Fibroblast of lung (primary cell): Measurements from ENCODE around the gene TTC32. TPM values are rescaled to one million over a fixed set of nuclear protein-coding genes. Genes with fewer than 3 reads are reported as not detected.

Source experiments
- DNase-seq, 2 donors: peaks; one replicate each; pipeline versions ENCODE4 v3.0.0 to v3.0.0-alpha.2; 2010; ENCODE audit warnings: low read depth in 2 of 2
- H2AFZ ChIP-seq: 2 replicates; pipeline ENCODE4 v1.5.1; 2012; ENCODE audit warnings: low read length, control low read depth, inconsistent platforms
- H3K27ac ChIP-seq: 2 replicates; pipeline ENCODE4 v1.5.1; 2011; ENCODE audit warnings: low read length, control low read depth; ENCODE audit not compliant: insufficient read depth
- H3K27me3 ChIP-seq: 2 replicates; pipeline ENCODE4 v1.5.1; 2011; ENCODE audit warnings: mild to moderate bottlenecking, low read length; ENCODE audit not compliant: control insufficient read depth, insufficient read depth
- H3K36me3 ChIP-seq: 2 replicates; pipeline ENCODE4 v1.5.1; 2011; ENCODE audit warnings: low read length; ENCODE audit not compliant: control insufficient read depth, insufficient read depth
- H3K4me1 ChIP-seq: 2 replicates; pipeline ENCODE4 v1.5.1; 2011; ENCODE audit warnings: low read length; ENCODE audit not compliant: control insufficient read depth, insufficient read depth; ENCODE audit errors: extremely low read depth
- H3K4me2 ChIP-seq: 2 replicates; pipeline ENCODE4 v1.5.1; 2011; ENCODE audit warnings: low read length, control low read depth; ENCODE audit not compliant: insufficient read depth; ENCODE audit errors: extremely low read depth
- H3K4me3 ChIP-seq, 4 experiments: fragments of 200-600 bp in 1 of 4; sonication (generic) in 1 of 4; replicated peaks in 1 of 4; 2 replicates each; pipeline ENCODE4 v1.5.1; 2011 to 2016; ENCODE audit warnings: low read length in 4 of 4, low read depth in 3 of 4, mild to moderate bottlenecking in 3 of 4, control low read depth in 2 of 4, inconsistent platforms in 1 of 4, mixed read lengths in 1 of 4; ENCODE audit not compliant: insufficient read depth in 1 of 4; ENCODE audit errors: control extremely low read depth in 1 of 4
- H3K79me2 ChIP-seq: 2 replicates; pipeline ENCODE4 v1.5.1; 2012; ENCODE audit warnings: mild to moderate bottlenecking, low read length, inconsistent platforms; ENCODE audit not compliant: control insufficient read depth, insufficient read depth
- H3K9ac ChIP-seq: 2 replicates; pipeline ENCODE4 v1.5.1; 2011; ENCODE audit warnings: mild to moderate bottlenecking, low read length, control low read depth; ENCODE audit not compliant: insufficient read depth
- H3K9me3 ChIP-seq: 2 replicates; pipeline ENCODE4 v1.5.1; 2012; ENCODE audit warnings: low read depth, low read length; ENCODE audit not compliant: control insufficient read depth, insufficient read depth
- H4K20me1 ChIP-seq: 2 replicates; pipeline ENCODE4 v1.5.1; 2011; ENCODE audit warnings: low read length; ENCODE audit not compliant: control insufficient read depth, insufficient read depth; ENCODE audit errors: extremely low read depth
- CTCF ChIP-seq, 2 donors: IDR thresholded peaks in 1 of 2; conservative IDR thresholded peaks in 1 of 2; 1 replicate in 1 of 2; 2 replicates in 1 of 2; pipeline ENCODE4 v1.5.1; 2011 to 2012; ENCODE audit warnings: low read length in 2 of 2, control low read depth in 1 of 2, inconsistent platforms in 1 of 2, low read depth in 1 of 2, mild to moderate bottlenecking in 1 of 2
- EZH2 ChIP-seq: IDR thresholded peaks from 2 replicates; pipeline ENCODE4 v1.5.1; 2012; ENCODE audit warnings: low read length, control low read depth, mild to moderate bottlenecking; ENCODE audit errors: missing control alignments
- polyA plus RNA-seq, 2 donors: library from polyadenylated mRNA; depleted of rRNA in 1 of 2; stranded (reverse) in 1 of 2; unstranded in 1 of 2; fragments of >200 nt; gene quantifications; 2 replicates each; pipeline ENCODE4 v1.2.1, GENCODE V29; 2011 to 2012; ENCODE audit warnings: missing spikeins in 1 of 2
- total RNA-seq: library from RNA; depleted of rRNA; stranded (reverse); fragments of >200 nt; gene quantifications from 2 replicates; pipeline ENCODE4 v1.2.1, GENCODE V29; 2014

TTC32 gene
- total and polyA plus RNA-seq, 2 donors (not counting 1 experiment from before 2014, with no cell fraction given): 4.7 to 5.8 TPM

- Histone ChIP-seq H3K4me3 (no peak overlapping the region), H4K20me1 (no peaks in the 10 kb centered on the region), H2AFZ (no peak overlapping the region)
Observed at GRCh38 chr2:19860022-19860421, 41.8 kb downstream of the TTC32 start.

DNA sequence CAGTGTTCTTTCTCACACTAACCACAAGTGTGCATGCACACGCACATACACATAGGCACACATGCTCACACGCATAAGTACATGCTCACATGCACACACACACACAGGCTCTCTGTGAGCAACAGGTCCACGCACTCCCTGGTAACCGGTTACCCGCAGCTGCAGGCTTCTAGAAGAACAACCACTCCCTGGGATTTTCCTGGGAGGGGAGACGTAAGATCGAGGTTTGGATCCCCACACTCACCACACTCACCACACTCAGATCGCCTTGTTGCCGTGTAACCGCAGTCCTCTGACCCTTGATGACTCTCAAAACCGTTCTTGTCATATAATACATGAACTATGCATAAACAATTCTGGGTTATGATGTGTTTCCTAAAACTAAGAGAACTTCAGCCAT, 42.2 kb downstream of the TTC32 start:
- Histone ChIP-seq H3K27me3 (no peaks in the 10 kb centered on the region), H3K36me3 (no peaks in the 10 kb centered on the region), H3K9me3 (no peaks in the 10 kb centered on the region), H3K4me1 (peaks cover 12% of the 10 kb centered on the region), H4K20me1 (no peaks in the 10 kb centered on the region), H3K79me2 (no peaks in the 10 kb centered on the region), H2AFZ (no peak overlapping the region), H3K27ac (peak overlapping the region; percentile 33), H3K9ac (no peak overlapping the region), H3K4me2 (peak overlapping the region; percentile 42), H3K4me3 (no peak overlapping the region)
- TF ChIP-seq EZH2: no peak
- TF ChIP-seq CTCF (conservative IDR thresholded peaks at IDR 0.05 in 1 of 2, IDR thresholded peaks at IDR 0.05 in 1 of 2; ENCODE audit: low read depth in 1 of 2, low read length in 2 of 2): no peak
- DNase-seq: peak; percentile 13 to 92

More at GRCh38 chr2:19860022-19860421, 41.8 kb downstream of the TTC32 start:
- Histone ChIP-seq H3K36me3 (no peaks in the 10 kb centered on the region), H3K27ac (peak overlapping the region; percentile 33), H3K4me2 (peak overlapping the region; percentile 42), H3K27me3 (no peaks in the 10 kb centered on the region), H3K79me2 (no peaks in the 10 kb centered on the region), H3K9me3 (no peaks in the 10 kb centered on the region), H3K4me1 (peaks cover 12% of the 10 kb centered on the region), H3K9ac (no peak overlapping the region)
- no peak for TF ChIP-seq EZH2
- TF ChIP-seq CTCF (conservative IDR thresholded peaks at IDR 0.05 in 1 of 2, IDR thresholded peaks at IDR 0.05 in 1 of 2; ENCODE audit: low read depth in 1 of 2, low read length in 2 of 2): no peak
- DNase-seq: peak; percentile 11 to 84

- DNase-seq: no peak
- H3K36me3 ChIP-seq: no peaks in the 10 kb centered on the region
- H3K9me3 ChIP-seq: no peaks in the 10 kb centered on the region
- H2AFZ ChIP-seq: no peak overlapping the region
- H3K79me2 ChIP-seq: no peaks in the 10 kb centered on the region
- H4K20me1 ChIP-seq: no peaks in the 10 kb centered on the region
- no peak overlapping the region for H3K4me3 ChIP-seq
- H3K27me3 ChIP-seq: no peaks in the 10 kb centered on the region
- H3K9ac ChIP-seq: no peak overlapping the region
- peaks cover 12% of the 10 kb centered on the region for H3K4me1 ChIP-seq
- no peak overlapping the region for H3K27ac ChIP-seq
- H3K4me2 ChIP-seq: no peak overlapping the region
- TF ChIP-seq CTCF (conservative IDR thresholded peaks at IDR 0.05 in 1 of 2, IDR thresholded peaks at IDR 0.05 in 1 of 2; ENCODE audit: low read depth in 1 of 2, low read length in 2 of 2) (no peak), EZH2 (no peak)
Observed at GRCh38 chr2:19857806-19858205, 44.0 kb downstream of the TTC32 start.
